ENCODE measurements around the gene MTURN. TPM values are rescaled to one million over a fixed set of nuclear protein-coding genes. Genes with fewer than 3 reads are reported as not detected.

The MTURN gene
- total RNA-seq, 4 donors from 2014 or later, result 2.3 to 18.2 (median 13.8) TPM

DNA sequence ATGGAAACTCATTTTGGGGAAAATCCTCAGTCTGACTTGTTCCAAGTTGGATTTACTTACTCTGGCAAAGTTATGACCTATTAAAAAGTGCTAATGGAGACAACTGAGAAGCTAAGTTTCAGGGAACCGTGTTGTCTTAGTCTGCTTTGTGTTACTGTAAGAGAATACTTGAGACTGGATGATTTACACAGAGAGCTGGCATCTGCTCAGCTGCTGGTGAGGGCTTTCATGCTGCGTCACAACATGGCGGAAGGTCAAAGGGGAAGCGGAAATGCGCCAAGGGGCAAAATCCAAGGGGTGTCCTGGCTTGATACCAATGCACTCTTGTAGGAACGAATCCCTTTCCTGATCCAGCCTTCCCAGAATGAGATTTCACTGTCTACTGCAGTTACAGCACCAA lies 46.4 kb downstream of the MTURN start:
- H3K27me3 ChIP-seq, result no peaks in the 10 kb centered on the region
- H3K27ac ChIP-seq, result no peak overlapping the region
- DNase-seq, result no peak
- TF ChIP-seq POLR2A (IDR thresholded peaks at IDR 0.05), result no peak
- TF ChIP-seq, protein P1, sequence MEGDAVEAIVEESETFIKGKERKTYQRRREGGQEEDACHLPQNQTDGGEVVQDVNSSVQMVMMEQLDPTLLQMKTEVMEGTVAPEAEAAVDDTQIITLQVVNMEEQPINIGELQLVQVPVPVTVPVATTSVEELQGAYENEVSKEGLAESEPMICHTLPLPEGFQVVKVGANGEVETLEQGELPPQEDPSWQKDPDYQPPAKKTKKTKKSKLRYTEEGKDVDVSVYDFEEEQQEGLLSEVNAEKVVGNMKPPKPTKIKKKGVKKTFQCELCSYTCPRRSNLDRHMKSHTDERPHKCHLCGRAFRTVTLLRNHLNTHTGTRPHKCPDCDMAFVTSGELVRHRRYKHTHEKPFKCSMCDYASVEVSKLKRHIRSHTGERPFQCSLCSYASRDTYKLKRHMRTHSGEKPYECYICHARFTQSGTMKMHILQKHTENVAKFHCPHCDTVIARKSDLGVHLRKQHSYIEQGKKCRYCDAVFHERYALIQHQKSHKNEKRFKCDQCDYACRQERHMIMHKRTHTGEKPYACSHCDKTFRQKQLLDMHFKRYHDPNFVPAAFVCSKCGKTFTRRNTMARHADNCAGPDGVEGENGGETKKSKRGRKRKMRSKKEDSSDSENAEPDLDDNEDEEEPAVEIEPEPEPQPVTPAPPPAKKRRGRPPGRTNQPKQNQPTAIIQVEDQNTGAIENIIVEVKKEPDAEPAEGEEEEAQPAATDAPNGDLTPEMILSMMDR (IDR thresholded peaks at IDR 0.05), result no peak
- no peaks in the 10 kb centered on the region for H3K9me3 ChIP-seq
- peaks cover 0 to 9% (median 0%) of the 10 kb centered on the region in 4 donors for H3K4me1 ChIP-seq
- no peak overlapping the region for H3K4me3 ChIP-seq
- H3K36me3 ChIP-seq, result no peaks in the 10 kb centered on the region

DNA sequence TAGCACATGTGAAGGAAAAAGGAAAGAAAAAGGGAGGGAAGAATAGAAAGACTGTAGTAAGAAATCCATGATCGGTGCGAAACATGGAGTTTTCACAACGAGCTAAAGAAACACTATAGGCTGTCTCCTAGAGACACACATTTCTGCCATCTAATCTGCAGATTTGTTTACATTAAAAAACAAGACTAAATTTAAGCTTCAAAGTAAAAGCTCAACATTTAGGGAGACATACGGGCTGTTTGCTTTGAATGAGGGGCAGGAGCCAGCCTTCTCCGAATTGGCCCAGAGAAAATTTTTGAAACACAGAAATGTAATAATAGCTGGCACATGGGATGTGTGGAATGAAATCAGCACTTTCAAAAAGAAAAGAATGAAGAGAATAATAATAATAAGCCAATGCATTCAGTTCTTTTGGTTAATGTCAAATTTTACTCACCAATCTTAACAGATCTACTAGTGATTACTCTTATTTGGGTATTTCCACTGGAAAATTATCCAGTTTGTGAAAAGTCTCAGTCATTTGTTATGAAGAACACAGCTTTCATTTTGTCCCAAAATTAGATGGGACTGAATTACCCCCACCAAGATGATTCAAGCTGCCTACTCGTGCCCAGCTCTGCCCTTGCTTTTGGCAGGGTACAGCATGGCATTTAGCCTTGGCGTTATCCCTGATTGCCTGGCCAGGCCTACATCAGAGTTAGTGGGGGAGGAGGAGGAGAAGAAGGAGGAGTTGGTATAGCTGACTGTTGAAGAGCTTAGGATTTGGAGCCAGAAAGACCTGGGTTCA lies 47.1 kb downstream of the MTURN start:
- DNase-seq, result no peak
- no peak overlapping the region for H3K4me3 ChIP-seq
- H3K36me3 ChIP-seq, result no peaks in the 10 kb centered on the region
- H3K27me3 ChIP-seq, result no peaks in the 10 kb centered on the region
- H3K9me3 ChIP-seq, result no peaks in the 10 kb centered on the region
- peaks cover 0 to 9% (median 0%) of the 10 kb centered on the region in 4 donors for H3K4me1 ChIP-seq
- no peak for TF ChIP-seq POLR2A (IDR thresholded peaks at IDR 0.05)
- TF ChIP-seq, protein P1 (IDR thresholded peaks at IDR 0.05), result no peak
- no peak overlapping the region for H3K27ac ChIP-seq

DNA sequence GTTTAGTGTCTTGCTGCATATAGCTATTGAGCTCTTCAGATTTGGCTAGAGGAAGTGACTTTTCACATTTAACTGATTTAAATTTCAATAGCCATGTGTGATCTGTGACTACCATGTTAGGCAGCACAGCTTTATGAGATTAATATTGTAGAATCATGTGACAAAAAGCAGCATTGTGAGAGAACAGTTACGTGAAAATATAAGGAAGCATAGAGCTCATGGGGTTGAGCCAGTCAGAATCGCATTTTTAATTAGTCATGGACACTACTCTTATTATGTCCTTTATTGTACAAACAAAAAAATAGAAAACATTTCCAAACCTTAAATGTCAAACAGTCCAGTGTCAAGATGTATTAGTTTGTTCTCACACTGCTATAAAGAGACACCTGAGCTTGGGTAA lies 48.0 kb downstream of the MTURN start:
- no peak for DNase-seq
- H3K4me1 ChIP-seq, result peaks cover 0 to 9% (median 0%) of the 10 kb centered on the region in 4 donors
- TF ChIP-seq POLR2A (IDR thresholded peaks at IDR 0.05), result no peak
- TF ChIP-seq, protein P1 (IDR thresholded peaks at IDR 0.05), result no peak
- no peak overlapping the region for H3K27ac ChIP-seq
- no peaks in the 10 kb centered on the region for H3K9me3 ChIP-seq
- no peaks in the 10 kb centered on the region for H3K36me3 ChIP-seq
- no peak overlapping the region for H3K4me3 ChIP-seq
- no peaks in the 10 kb centered on the region for H3K27me3 ChIP-seq

DNA sequence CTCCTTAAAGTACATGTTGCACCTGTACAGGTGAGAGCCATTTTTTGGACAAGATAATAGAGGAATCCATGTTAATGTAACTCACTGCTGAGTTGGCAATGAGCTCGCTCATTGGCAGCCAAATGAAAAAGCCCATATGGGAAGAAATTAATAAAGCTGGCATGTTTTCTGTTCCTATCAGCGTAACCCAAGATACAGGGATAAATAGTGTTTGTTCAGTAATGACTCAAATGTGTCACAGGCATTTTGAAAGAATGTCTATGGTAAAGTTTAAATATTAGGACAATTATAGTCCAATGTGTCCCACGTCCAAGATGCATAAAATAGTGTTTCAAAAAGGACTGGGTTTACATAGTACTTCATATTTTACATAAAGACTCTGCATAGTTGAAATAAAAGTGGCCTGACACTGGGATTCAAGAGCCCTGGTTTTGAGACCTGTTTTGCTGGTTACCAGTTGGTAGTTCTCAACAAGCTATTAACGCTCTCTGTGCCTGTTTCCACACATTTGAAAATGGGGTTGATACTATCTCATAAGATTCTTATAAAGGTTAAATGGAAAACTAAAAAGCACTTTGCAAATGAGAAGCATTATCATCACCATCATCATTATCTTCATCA lies 49.1 kb downstream of the MTURN start:
- no peaks in the 10 kb centered on the region for H3K36me3 ChIP-seq
- peaks cover 0 to 6% (median 0%) of the 10 kb centered on the region in 4 donors for H3K4me1 ChIP-seq
- no peak overlapping the region for H3K4me3 ChIP-seq
- TF ChIP-seq, protein P1 (IDR thresholded peaks at IDR 0.05), result no peak
- no peak for TF ChIP-seq POLR2A (IDR thresholded peaks at IDR 0.05)
- no peak for DNase-seq
- no peaks in the 10 kb centered on the region for H3K27me3 ChIP-seq
- H3K27ac ChIP-seq, result no peak overlapping the region
- H3K9me3 ChIP-seq, result peaks cover 0 to 4% (median 0%) of the 10 kb centered on the region in 4 donors

DNA sequence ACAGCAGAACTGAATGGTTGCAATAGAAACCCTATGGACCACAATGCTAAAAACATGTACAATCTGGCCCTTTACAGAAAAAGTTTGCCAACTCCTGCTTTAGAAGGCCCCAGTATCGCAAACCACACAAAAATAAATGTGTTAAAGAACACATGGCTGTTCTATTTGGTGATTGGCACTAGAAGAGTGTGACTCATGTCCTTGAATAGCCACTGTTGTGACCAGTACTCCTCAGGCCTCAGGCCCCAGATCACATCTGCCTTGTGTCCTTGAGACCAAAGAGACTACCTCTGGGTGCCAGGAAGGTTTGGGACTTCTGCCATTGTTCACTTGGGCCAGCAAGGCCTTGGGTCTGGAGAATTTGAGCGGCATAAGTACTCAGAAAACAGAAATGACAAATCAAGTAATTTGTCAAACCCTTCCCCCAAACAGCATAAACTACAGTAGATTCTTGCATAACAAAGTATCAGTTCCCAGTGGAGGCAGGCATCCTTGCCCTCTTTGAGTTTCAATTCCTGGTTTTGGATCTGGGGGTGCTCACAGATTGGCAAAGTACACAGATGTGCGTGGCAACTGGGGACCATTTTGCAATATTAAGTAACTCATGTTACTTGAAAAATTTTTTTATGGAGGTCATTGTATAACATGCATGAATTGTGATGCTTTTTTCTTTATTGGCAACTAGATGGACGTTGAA lies 50.2 kb downstream of the MTURN start:
- Histone ChIP-seq H3K9me3 (peaks cover 0 to 4% (median 0%) of the 10 kb centered on the region in 4 donors), H3K27me3 (no peaks in the 10 kb centered on the region), H3K4me1 (no peaks in the 10 kb centered on the region), H3K4me3 (no peak overlapping the region), H3K36me3 (no peaks in the 10 kb centered on the region), H3K27ac (no peak overlapping the region)
- TF ChIP-seq POLR2A (IDR thresholded peaks at IDR 0.05), result no peak
- TF ChIP-seq, protein P1 (IDR thresholded peaks at IDR 0.05), result no peak
- no peak for DNase-seq

Data from Peyer's patch (tissue), 4 donors.